Spleen (tissue), 11 donors: Measurements from ENCODE around the gene HOXD13. TPM values are rescaled to one million over a fixed set of nuclear protein-coding genes. Genes with fewer than 3 reads are reported as not detected.

Experiments used
- DNase-seq: peaks from one replicate; pipeline ENCODE4 v3.0.0-alpha.2; 2020
- H3K27ac ChIP-seq, 8 donors: fragments of 200-600 bp; sonication (generic) in 7 of 8; 1 replicate in 4 of 8; 2 replicates in 4 of 8; pipeline versions ENCODE4 v1.5.0 to v1.8.0; 2016 to 2021; ENCODE audit warnings: inconsistent platforms in 4 of 8, mild to moderate bottlenecking in 4 of 8, moderate library complexity in 1 of 8
- H3K27me3 ChIP-seq, 7 donors: fragments of 200-600 bp; sonication (generic) in 6 of 7; replicated peaks in 1 of 7; 1 replicate in 4 of 7; 2 replicates in 3 of 7; pipeline versions ENCODE4 v1.5.0 to v1.8.0; 2016 to 2021; ENCODE audit warnings: inconsistent platforms in 3 of 7, mild to moderate bottlenecking in 1 of 7
- H3K36me3 ChIP-seq, 6 donors: fragments of 200-600 bp; sonication (generic) in 5 of 6; 1 replicate in 4 of 6; 2 replicates in 2 of 6; pipeline versions ENCODE4 v1.5.0 to v1.8.0; 2016 to 2021; ENCODE audit warnings: inconsistent platforms in 2 of 6
- H3K4me1 ChIP-seq, 6 donors: fragments of 200-600 bp; sonication (generic) in 5 of 6; 1 replicate in 3 of 6; 2 replicates in 3 of 6; pipeline versions ENCODE4 v1.5.0 to v1.8.0; 2016 to 2021; ENCODE audit warnings: inconsistent platforms in 3 of 6
- H3K4me3 ChIP-seq, 8 donors: fragments of 200-600 bp; sonication (generic) in 7 of 8; 1 replicate in 4 of 8; 2 replicates in 4 of 8; pipeline versions ENCODE4 v1.5.0 to v1.8.0; 2016 to 2021; ENCODE audit warnings: inconsistent platforms in 4 of 8, mild to moderate bottlenecking in 4 of 8, moderate library complexity in 2 of 8
- H3K9me3 ChIP-seq, 8 donors: fragments of 200-600 bp; sonication (generic) in 7 of 8; 1 replicate in 4 of 8; 2 replicates in 4 of 8; pipeline versions ENCODE4 v1.5.0 to v1.8.0; 2016 to 2021; ENCODE audit warnings: inconsistent platforms in 4 of 8
- CTCF ChIP-seq, 11 experiments: fragments of 200-600 bp in 7 of 11; fragments of 450-650 bp in 4 of 11; sonication (generic) in 4 of 11; IDR thresholded peaks in 8 of 11; conservative IDR thresholded peaks in 3 of 11; 1 replicate in 7 of 11; 2 replicates in 4 of 11; pipeline versions ENCODE4 v1.4.0 to v1.8.0; 2016 to 2021; ENCODE audit warnings: antibody characterized with exemption in 11 of 11, inconsistent platforms in 4 of 11, mild to moderate bottlenecking in 1 of 11
- POLR2A ChIP-seq, 3 donors: fragments of 450-650 bp; IDR thresholded peaks; one replicate each; pipeline ENCODE4 v1.5.1; 2017; ENCODE audit warnings: antibody characterized with exemption in 3 of 3, mild to moderate bottlenecking in 1 of 3
- POLR2AphosphoS5 ChIP-seq, 3 donors: sonication (generic); formaldehyde crosslinking; IDR thresholded peaks; one replicate each; pipeline ENCODE4 v1.5.1; 2017; ENCODE audit warnings: antibody characterized with exemption in 3 of 3
- WGBS, 5 donors: extraction: QIAGEN DNeasy Blood & Tissue Kit in 3 of 5; methylation state at CpG; one replicate each; pipeline versions ENCODE4 v1.1.5 to v1.1.7; 2013 to 2018; 5-methylcytosine and 5-hydroxymethylcytosine counted together
- intact Hi-C: fragments of 100-400 bp; cut with DNase I; formaldehyde crosslinking; loops from one replicate; pipeline ENCODE4 v1.15.0; 2023; ENCODE audit warnings: low total_unique reads
- polyA plus RNA-seq, 3 donors: library from polyadenylated mRNA; stranded (reverse); fragments of 200-250 nt; gene quantifications; one replicate each; pipeline ENCODE4 v1.2.1, GENCODE V29; 2013
- total RNA-seq, 7 donors: library from RNA; depleted of rRNA in 3 of 7; stranded (reverse); fragments of >200 nt in 3 of 7; fragmentation: NEBNext Ultra II Directional in 4 of 7; extraction: Animal tissue kit (Norgen Biotek cat#: 25700) in 4 of 7; gene quantifications; one replicate each; pipeline versions ENCODE4 v1.1.0 to v1.2.1, GENCODE V29; 2016 to 2021
- donor health status: healthy with polysubstance abuse.
- donor health status: DM: no; HTN: no; CAD: no; lungs with moderate emphysema.
- donor health status: DM: no; HTN: no; CAD: no.
- donor health status: Bipolar disorder and iron deficiency.
- donor health status: healthy.
- donor health status: DM: no; HTN: no; CAD: no.
- donor health status: DM: yes; HTN: yes; CAD: no.

HOXD13 gene
- total and polyA plus RNA-seq, 10 donors, result not detected

- H3K9me3 ChIP-seq, result peaks cover 0 to 5% (median 0%) of the 10 kb centered on the region in 8 donors
- DNase-seq, result no peak
- WGBS, 5 donors, result 7 to 16% (median 10%) methylated on average over 14 to 30 of the region's 30 CpGs
Observed at GRCh38 chr2:176099159-176099727, 6.7 kb downstream of the HOXD13 start.

GRCh38 chr2:176099728-176100546 is 7.4 kb downstream of the HOXD13 start, which contains the start of gene HOXD12:
Gene HOXD12, plus strand, starts transcription at chr2:176099795. Its CDS starts 7 bp downstream, at chr2:176099802.
- H3K9me3 ChIP-seq, result peaks cover 0 to 5% (median 0%) of the 10 kb centered on the region in 8 donors
- H3K36me3 ChIP-seq, result no peaks in the 10 kb centered on the region
- peak within 1 kb of the TSS in 2 of 8 donors; percentile 13 to 22 for H3K4me3 ChIP-seq
- peaks cover 10 to 58% (median 47%) of the 10 kb centered on the region in 6 donors for H3K4me1 ChIP-seq
- peaks cover 22 to 100% (median 100%) of the 10 kb centered on the region in 7 donors for H3K27me3 ChIP-seq
- no peak within 1 kb of the TSS for H3K27ac ChIP-seq
- 6 to 15% (median 7%) methylated on average over 43 to 70 of the region's 70 CpGs for WGBS, 5 donors
- TF ChIP-seq POLR2AphosphoS5 (IDR thresholded peaks at IDR 0.05) (peak in 1 of 3 donors; percentile 5), POLR2A (IDR thresholded peaks at IDR 0.05) (no peak)
- no peak for DNase-seq
- intact Hi-C loops, result loop anchor here (5.0 kb wide), 2 partner anchors 413 to 848 kb away; no protein-coding TSS in a partner anchor

More at GRCh38 chr2:176099159-176099727, 6.7 kb downstream of the HOXD13 start:
- Histone ChIP-seq H3K27me3 (peaks cover 26 to 100% (median 100%) of the 10 kb centered on the region in 7 donors), H3K4me3 (no peak overlapping the region), H3K4me1 (peaks cover 7 to 51% (median 40%) of the 10 kb centered on the region in 6 donors), H3K27ac (no peak overlapping the region), H3K36me3 (no peaks in the 10 kb centered on the region)
- TF ChIP-seq POLR2A (IDR thresholded peaks at IDR 0.05) (no peak), CTCF (IDR thresholded peaks at IDR 0.05 in 8 of 11, conservative IDR thresholded peaks at IDR 0.05 in 3 of 11) (no peak), POLR2AphosphoS5 (IDR thresholded peaks at IDR 0.05) (no peak)
- intact Hi-C loops, result loop anchor here (5.0 kb wide), 1 partner anchor 847 kb away; no protein-coding TSS in a partner anchor

GRCh38 chr2:176100547-176101140 is 8.1 kb downstream of the HOXD13 start:
- no peak for DNase-seq
- 9 to 18% (median 12%) methylated on average over 16 to 28 of the region's 28 CpGs for WGBS, 5 donors
- H3K4me3 ChIP-seq, result peak overlapping the region in 1 of 8 donors; percentile 22
- intact Hi-C loops, result loop anchor here (5.0 kb wide), 1 partner anchor 413 kb away; no protein-coding TSS in a partner anchor
- no peak for TF ChIP-seq POLR2A (IDR thresholded peaks at IDR 0.05)
- no peaks in the 10 kb centered on the region for H3K36me3 ChIP-seq
- peaks cover 26 to 100% (median 100%) of the 10 kb centered on the region in 7 donors for H3K27me3 ChIP-seq
- peaks cover 10 to 65% (median 48%) of the 10 kb centered on the region in 6 donors for H3K4me1 ChIP-seq
- no peak overlapping the region for H3K27ac ChIP-seq
- peaks cover 0 to 5% (median 0%) of the 10 kb centered on the region in 8 donors for H3K9me3 ChIP-seq

- peaks cover 0 to 5% (median 0%) of the 10 kb centered on the region in 8 donors for H3K9me3 ChIP-seq
- no peak overlapping the region for H3K27ac ChIP-seq
- no peak for TF ChIP-seq POLR2AphosphoS5 (IDR thresholded peaks at IDR 0.05)
- no peak for TF ChIP-seq CTCF (IDR thresholded peaks at IDR 0.05 in 8 of 11, conservative IDR thresholded peaks at IDR 0.05 in 3 of 11)
- no peak for TF ChIP-seq POLR2A (IDR thresholded peaks at IDR 0.05)
- H3K27me3 ChIP-seq, result peaks cover 26 to 100% (median 100%) of the 10 kb centered on the region in 7 donors
- H3K4me3 ChIP-seq, result no peak overlapping the region
- H3K4me1 ChIP-seq, result peaks cover 11 to 69% (median 48%) of the 10 kb centered on the region in 6 donors
- H3K36me3 ChIP-seq, result no peaks in the 10 kb centered on the region
- intact Hi-C loops, result loop anchor here (5.0 kb wide), 1 partner anchor 414 kb away; no protein-coding TSS in a partner anchor
- 10 to 23% (median 12%) methylated on average over 2 of the region's 2 CpGs for WGBS, 5 donors
- DNase-seq, result no peak
Observed at GRCh38 chr2:176101216-176101830, 8.8 kb downstream of the HOXD13 start.
